Activated T-helper 2 cell treated with anti-CD3 and anti-CD28 coated beads, Interferon-gamma antibody, Interleukin-2, Interleukin-4, amounts not matched to agents 10 μg/mL and 5 μg/mL and 100 μg/mL, durations not matched to agents 14 hours and 24 hours and 36 hours (primary cell): Measurements from ENCODE around the gene HACD2. TPM values are rescaled to one million over a fixed set of nuclear protein-coding genes. Genes with fewer than 3 reads are reported as not detected.

ENCODE experiments used
- DNase-seq: peaks from one replicate; pipeline ENCODE4 v3.0.0; 2021; ENCODE audit warnings: low spot score
- H3K27ac Mint-ChIP-seq: one replicate; pipeline ENCODE4 v1.8.0; 2021; ENCODE audit warnings: mixed read lengths
- H3K27me3 Mint-ChIP-seq: one replicate; pipeline ENCODE4 v1.8.0; 2021; ENCODE audit warnings: low read depth, mixed read lengths
- H3K36me3 Mint-ChIP-seq: one replicate; pipeline ENCODE4 v1.8.0; 2021; ENCODE audit warnings: low read depth, mixed read lengths
- H3K4me1 Mint-ChIP-seq: one replicate; pipeline ENCODE4 v1.8.0; 2021; ENCODE audit warnings: low read depth, mixed read lengths
- H3K4me3 Mint-ChIP-seq: one replicate; pipeline ENCODE4 v1.8.0; 2021; ENCODE audit warnings: low read depth, mild to moderate bottlenecking, moderate library complexity, mixed read lengths
- H3K9me3 Mint-ChIP-seq: one replicate; pipeline ENCODE4 v1.8.0; 2021; ENCODE audit warnings: mixed read lengths
- intact Hi-C: fragments of 100-400 bp; cut with micrococcal nuclease; formaldehyde crosslinking; loops from one replicate; pipeline ENCODE4 v1.15.1; 2023
- total RNA-seq: library from RNA; stranded (reverse); gene quantifications from 2 replicates; pipeline ENCODE4 v1.2.3, GENCODE V29; 2022

The HACD2 gene
- total RNA-seq = 29.5 and 32.5 TPM in 2 replicates

- H3K4me3 Mint-ChIP-seq = no peak within 1 kb of the TSS
- H3K4me1 Mint-ChIP-seq = peaks cover 20% of the 10 kb centered on the region
- intact Hi-C loops = loop anchor here (1.0 to 10.0 kb wide), 4 partner anchors 375 to 1203 kb away; partner anchors contain the start of genes FAM162A, HSPBAP1, MIX23 and SEC22A
- peak within 1 kb of the TSS; percentile 72 for H3K27ac Mint-ChIP-seq
- H3K9me3 Mint-ChIP-seq = peaks cover 17% of the 10 kb centered on the region
- H3K27me3 Mint-ChIP-seq = no peaks in the 10 kb centered on the region
- peak; percentile 92 for DNase-seq
- H3K36me3 Mint-ChIP-seq = peaks cover 44% of the 10 kb centered on the region
These were observed at the start of gene HACD2 for GRCh38 chr3:123584988-123585937. Gene HACD2 (minus strand): TSS chr3:123585053. CDS start chr3:123585027, 26 bp downstream.

DNA sequence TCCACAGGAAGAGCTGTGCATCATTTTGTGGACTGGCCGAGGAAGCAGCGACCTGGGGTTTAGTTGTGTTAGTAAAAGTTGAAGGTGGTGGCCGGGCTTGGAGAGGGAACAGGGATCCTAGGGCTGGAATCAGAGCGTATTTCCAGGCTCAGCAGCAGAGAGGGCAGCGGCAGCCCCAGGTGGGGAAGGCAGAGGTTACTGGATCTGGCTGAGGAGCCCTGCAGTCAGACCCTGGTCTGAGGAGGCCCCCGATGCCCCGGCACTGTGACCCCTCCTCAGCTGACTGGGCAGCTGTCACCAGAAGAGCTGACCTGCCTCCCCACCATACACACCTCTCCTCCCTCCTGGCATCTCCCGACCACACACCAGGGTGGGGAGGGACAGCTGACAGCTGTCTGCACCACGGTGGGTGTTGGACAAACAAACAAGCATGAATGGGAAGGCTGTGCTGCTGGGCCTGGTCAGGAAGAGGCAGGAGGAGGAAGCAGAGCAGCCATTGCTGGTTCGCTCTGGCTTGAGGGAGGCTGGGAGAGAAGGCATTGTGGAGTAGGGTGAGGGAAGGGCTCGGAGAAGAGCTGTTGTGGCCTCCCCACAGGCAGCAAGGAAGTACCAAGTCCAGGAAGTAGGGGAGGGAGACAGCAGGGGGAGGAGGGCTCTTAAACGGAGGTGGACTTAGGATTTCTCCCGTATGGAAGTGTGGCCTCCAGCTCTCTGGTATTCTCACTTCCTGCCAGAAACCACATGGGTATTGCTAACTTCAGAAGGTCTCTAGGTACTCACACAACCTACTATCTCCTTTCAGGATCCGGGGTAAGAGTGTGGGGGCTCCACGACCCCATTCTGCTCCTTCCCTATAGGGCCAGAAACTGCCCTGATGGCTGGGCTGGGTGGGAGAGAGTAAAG is 49.5 kb upstream of the HACD2 start:
- no peaks in the 10 kb centered on the region for H3K27me3 Mint-ChIP-seq

GRCh38 chr3:123633530-123633929 is 48.7 kb upstream of the HACD2 start:
- Mint-ChIP-seq H3K27me3 (no peaks in the 10 kb centered on the region), H3K4me3 (no peak overlapping the region), H3K27ac (no peak overlapping the region), H3K36me3 (no peaks in the 10 kb centered on the region), H3K9me3 (no peaks in the 10 kb centered on the region), H3K4me1 (no peaks in the 10 kb centered on the region)
- no peak for DNase-seq
- intact Hi-C loops = no loop called here

More for the DNA sequence above, 49.5 kb upstream of the HACD2 start:
- Mint-ChIP-seq H3K4me3 (no peak overlapping the region), H3K36me3 (no peaks in the 10 kb centered on the region), H3K9me3 (no peaks in the 10 kb centered on the region), H3K27ac (no peak overlapping the region), H3K4me1 (no peaks in the 10 kb centered on the region)
- intact Hi-C loops = no loop called here
- DNase-seq = no peak

DNA sequence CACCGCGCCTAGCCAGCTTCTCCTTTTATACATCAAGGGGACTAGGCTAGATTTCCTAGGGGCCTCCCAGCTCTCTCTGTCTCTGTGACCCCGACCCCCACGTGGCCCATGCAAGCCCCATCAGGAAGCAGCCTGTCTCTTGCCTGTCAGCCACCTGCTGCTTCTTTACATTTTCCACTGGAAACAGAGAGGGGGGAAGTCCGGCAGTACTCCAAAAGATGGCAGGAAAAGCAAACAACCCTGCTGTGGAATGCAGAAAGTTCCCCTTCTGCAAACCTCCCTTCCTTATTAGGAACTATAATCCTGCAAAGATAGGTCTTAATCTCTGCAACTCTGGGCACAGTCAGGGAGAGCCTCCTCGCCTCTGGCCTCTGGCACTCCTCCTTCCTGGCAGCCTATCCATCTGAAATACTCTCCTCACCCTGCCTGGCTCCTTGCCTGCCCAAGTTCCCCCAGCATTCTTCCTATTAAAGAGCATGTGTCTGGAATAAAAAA is 47.4 kb upstream of the HACD2 start:
- H3K9me3 Mint-ChIP-seq = no peaks in the 10 kb centered on the region
- DNase-seq = no peak
- intact Hi-C loops = no loop called here
- H3K27me3 Mint-ChIP-seq = no peaks in the 10 kb centered on the region
- no peak overlapping the region for H3K27ac Mint-ChIP-seq
- no peak overlapping the region for H3K4me3 Mint-ChIP-seq
- no peaks in the 10 kb centered on the region for H3K36me3 Mint-ChIP-seq
- no peaks in the 10 kb centered on the region for H3K4me1 Mint-ChIP-seq

DNA sequence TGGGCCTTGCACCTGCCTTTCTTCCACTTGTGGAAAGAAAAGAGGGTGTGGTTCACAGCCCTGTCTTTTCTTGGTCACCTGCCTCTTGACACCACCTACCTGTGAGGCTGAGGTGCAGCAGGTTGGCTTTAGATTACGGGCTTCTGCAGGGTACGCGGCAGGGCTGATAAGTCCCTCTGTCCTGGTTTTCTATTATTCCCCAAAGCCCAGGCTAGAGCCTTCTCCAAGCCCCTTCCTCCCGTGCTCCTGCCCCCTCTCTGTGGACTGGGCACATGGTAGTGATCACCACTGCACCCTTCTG is 44.8 kb upstream of the HACD2 start:
- H3K27me3 Mint-ChIP-seq = no peaks in the 10 kb centered on the region
- intact Hi-C loops = no loop called here
- H3K36me3 Mint-ChIP-seq = no peaks in the 10 kb centered on the region
- no peaks in the 10 kb centered on the region for H3K4me1 Mint-ChIP-seq
- H3K4me3 Mint-ChIP-seq = no peak overlapping the region
- DNase-seq = no peak
- no peak overlapping the region for H3K27ac Mint-ChIP-seq
- no peaks in the 10 kb centered on the region for H3K9me3 Mint-ChIP-seq

- H3K9me3 Mint-ChIP-seq = no peaks in the 10 kb centered on the region
- no peaks in the 10 kb centered on the region for H3K27me3 Mint-ChIP-seq
- DNase-seq = no peak
- no peaks in the 10 kb centered on the region for H3K4me1 Mint-ChIP-seq
- H3K4me3 Mint-ChIP-seq = no peak overlapping the region
- intact Hi-C loops = no loop called here
- no peak overlapping the region for H3K27ac Mint-ChIP-seq
- H3K36me3 Mint-ChIP-seq = no peaks in the 10 kb centered on the region
These were observed 44.3 kb upstream of the HACD2 start for GRCh38 chr3:123628996-123629746.

- Mint-ChIP-seq H3K9me3 (no peaks in the 10 kb centered on the region), H3K27me3 (no peaks in the 10 kb centered on the region), H3K36me3 (no peaks in the 10 kb centered on the region), H3K27ac (no peak overlapping the region), H3K4me1 (no peaks in the 10 kb centered on the region), H3K4me3 (no peak overlapping the region)
- no peak for DNase-seq
- intact Hi-C loops = no loop called here
These were observed 43.1 kb upstream of the HACD2 start for GRCh38 chr3:123627673-123628670.

DNA sequence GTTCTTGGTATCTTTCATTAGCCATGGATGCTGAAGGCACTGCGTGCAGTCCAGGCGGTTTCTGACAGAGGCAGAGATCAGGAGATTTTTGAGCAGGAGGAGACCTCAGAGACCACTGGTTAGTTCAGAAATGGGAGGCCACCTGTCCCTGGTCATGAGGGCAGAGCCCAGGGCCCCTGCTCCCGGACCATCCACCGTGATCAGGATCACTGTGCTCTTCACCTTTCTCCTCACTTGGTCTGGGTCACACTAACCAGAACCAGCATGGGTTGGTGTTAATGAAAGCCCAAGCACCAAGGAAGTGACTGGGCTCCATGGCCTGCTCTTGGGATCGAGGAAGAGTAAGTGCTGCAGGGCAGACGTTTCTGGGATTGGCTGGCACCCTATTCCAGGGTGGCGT is 42.0 kb upstream of the HACD2 start:
- Mint-ChIP-seq H3K27me3 (no peaks in the 10 kb centered on the region), H3K4me1 (no peaks in the 10 kb centered on the region), H3K36me3 (no peaks in the 10 kb centered on the region), H3K9me3 (no peaks in the 10 kb centered on the region), H3K4me3 (no peak overlapping the region), H3K27ac (no peak overlapping the region)
- DNase-seq = no peak
- intact Hi-C loops = no loop called here

DNA sequence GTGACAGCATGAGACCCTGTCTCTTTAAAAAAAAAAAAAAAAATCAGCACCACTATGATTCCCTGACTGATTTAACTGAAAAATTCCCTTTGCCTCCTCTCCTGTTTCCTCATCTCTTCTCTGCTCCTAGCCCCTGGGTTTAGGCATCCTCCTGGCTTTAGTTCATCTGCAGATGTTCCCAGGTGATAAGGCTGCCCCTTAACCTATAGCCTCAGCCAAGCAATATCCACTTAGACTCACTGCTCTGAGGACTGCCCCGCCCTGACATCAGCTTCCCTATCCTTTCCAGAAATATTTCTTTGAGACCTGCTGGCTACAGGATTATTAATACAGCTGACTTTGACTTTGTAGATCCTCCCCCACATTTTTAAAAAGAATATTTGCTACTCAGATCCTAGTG is 39.4 kb upstream of the HACD2 start:
- Mint-ChIP-seq H3K27me3 (no peaks in the 10 kb centered on the region), H3K4me3 (no peak overlapping the region), H3K36me3 (no peaks in the 10 kb centered on the region), H3K4me1 (no peaks in the 10 kb centered on the region), H3K9me3 (no peaks in the 10 kb centered on the region), H3K27ac (no peak overlapping the region)
- no peak for DNase-seq
- intact Hi-C loops = no loop called here

GRCh38 chr3:123623346-123623880 is 38.6 kb upstream of the HACD2 start:
- Mint-ChIP-seq H3K9me3 (no peaks in the 10 kb centered on the region), H3K36me3 (no peaks in the 10 kb centered on the region), H3K27me3 (no peaks in the 10 kb centered on the region), H3K27ac (no peak overlapping the region), H3K4me1 (no peaks in the 10 kb centered on the region), H3K4me3 (no peak overlapping the region)
- intact Hi-C loops = no loop called here
- DNase-seq = no peak

GRCh38 chr3:123622766-123623165 is 37.9 kb upstream of the HACD2 start:
- Mint-ChIP-seq H3K9me3 (no peaks in the 10 kb centered on the region), H3K27me3 (no peaks in the 10 kb centered on the region), H3K27ac (no peak overlapping the region), H3K36me3 (no peaks in the 10 kb centered on the region), H3K4me1 (no peaks in the 10 kb centered on the region), H3K4me3 (no peak overlapping the region)
- intact Hi-C loops = no loop called here
- no peak for DNase-seq
